ENCODE data around the gene A4GALT. TPM values are rescaled to one million over a fixed set of nuclear protein-coding genes. Genes with fewer than 3 reads are reported as not detected.
"Not testable (repeated sequence)": the region's sequence is repeated elsewhere in the genome, so short reads cannot be mapped to it uniquely, and the experiment has no call there.

Gene A4GALT
- total RNA-seq, 2 experiments from 2014 or later = 56.0 to 61.5 TPM

- CTCF ChIA-PET (ENCODE audit: unreplicated experiment) = no interaction called here
- H3K79me2 ChIP-seq (ENCODE audit: insufficient read depth, low read depth, low read length) = no peaks in the 10 kb centered on the region
- H3K4me1 ChIP-seq (ENCODE audit: insufficient read depth, low read length, poor library complexity, severe bottlenecking) = peaks cover 61% of the 10 kb centered on the region
- H3K9me3 ChIP-seq (ENCODE audit: low read length) = no peaks in the 10 kb centered on the region
- DNase-seq (ENCODE audit: low spot score) = no peak
- POLR2A ChIA-PET = no interaction called here
- H4K20me1 ChIP-seq (ENCODE audit: insufficient read depth, low read length) = no peaks in the 10 kb centered on the region
- no peak overlapping the region for H3K4me3 ChIP-seq (ENCODE audit: low read depth, low read length, poor library complexity, severe bottlenecking)
- peak overlapping the region; percentile 46 for H3K27ac ChIP-seq (ENCODE audit: low read depth, low read length, poor library complexity, severe bottlenecking)
- no peaks in the 10 kb centered on the region for H3K9me2 ChIP-seq (ENCODE audit: insufficient read depth, low read length)
- no peaks in the 10 kb centered on the region for H3K36me3 ChIP-seq (ENCODE audit: insufficient read depth, low read length)
- TF ChIP-seq EZH2phosphoT487 (IDR thresholded peaks at IDR 0.05; ENCODE audit: borderline replicate concordance, low read depth, low read length) (no peak), CTCF (conservative IDR thresholded peaks at IDR 0.05; ENCODE audit: low read length) (no peak)
- intact Hi-C loops (cut with micrococcal nuclease; ENCODE audit: unreplicated experiment) = no loop called here
- no peak overlapping the region for H2AFZ ChIP-seq (ENCODE audit: low read length)
- no peak overlapping the region for H3K4me2 ChIP-seq (ENCODE audit: low read length)
- BruUV-seq (replicated peaks) = no TSS peak
These were observed 22.3 kb upstream of the A4GALT start for GRCh38 chr22:42742940-42743339.

GRCh38 chr22:42740320-42740719 lies 19.6 kb upstream of the A4GALT start:
- H3K4me1 ChIP-seq (ENCODE audit: insufficient read depth, low read length, poor library complexity, severe bottlenecking) = peaks cover 44% of the 10 kb centered on the region
- DNase-seq (ENCODE audit: low spot score) = peak; percentile 39
- H3K79me2 ChIP-seq (ENCODE audit: insufficient read depth, low read depth, low read length); H3K9me3 ChIP-seq (ENCODE audit: low read length); CTCF ChIA-PET (ENCODE audit: unreplicated experiment); H3K36me3 ChIP-seq (ENCODE audit: insufficient read depth, low read length); intact Hi-C loops (cut with micrococcal nuclease; ENCODE audit: unreplicated experiment); BruUV-seq (replicated peaks); H3K4me3 ChIP-seq (ENCODE audit: low read depth, low read length, poor library complexity, severe bottlenecking); H3K9me2 ChIP-seq (ENCODE audit: insufficient read depth, low read length); POLR2A ChIA-PET; H4K20me1 ChIP-seq (ENCODE audit: insufficient read depth, low read length): not testable (repeated sequence)
- H2AFZ ChIP-seq (ENCODE audit: low read length) = peak overlapping the region; percentile 73
- H3K27ac ChIP-seq (ENCODE audit: low read depth, low read length, poor library complexity, severe bottlenecking) = peak overlapping the region; percentile 41
- H3K4me2 ChIP-seq (ENCODE audit: low read length) = 0 out of 2 replicates have a peak overlapping the region, but pooled peaks have one; percentile 7

GRCh38 chr22:42734406-42734805 lies 13.7 kb upstream of the A4GALT start:
- BruUV-seq (replicated peaks) = no TSS peak
- H3K9me3 ChIP-seq (ENCODE audit: low read length) = no peaks in the 10 kb centered on the region
- intact Hi-C loops (cut with micrococcal nuclease; ENCODE audit: unreplicated experiment) = no loop called here
- no peaks in the 10 kb centered on the region for H3K9me2 ChIP-seq (ENCODE audit: insufficient read depth, low read length)
- H3K4me2 ChIP-seq (ENCODE audit: low read length) = no peak overlapping the region
- H3K4me3 ChIP-seq (ENCODE audit: low read depth, low read length, poor library complexity, severe bottlenecking) = no peak overlapping the region
- H2AFZ ChIP-seq (ENCODE audit: low read length) = no peak overlapping the region
- no peak overlapping the region for H3K27ac ChIP-seq (ENCODE audit: low read depth, low read length, poor library complexity, severe bottlenecking)
- H3K36me3 ChIP-seq (ENCODE audit: insufficient read depth, low read length) = no peaks in the 10 kb centered on the region
- DNase-seq (ENCODE audit: low spot score) = no peak
- CTCF ChIA-PET (ENCODE audit: unreplicated experiment) = no interaction called here
- H4K20me1 ChIP-seq (ENCODE audit: insufficient read depth, low read length) = no peaks in the 10 kb centered on the region
- peaks cover 6% of the 10 kb centered on the region for H3K4me1 ChIP-seq (ENCODE audit: insufficient read depth, low read length, poor library complexity, severe bottlenecking)
- TF ChIP-seq CTCF (conservative IDR thresholded peaks at IDR 0.05; ENCODE audit: low read length) (no peak), EZH2phosphoT487 (IDR thresholded peaks at IDR 0.05; ENCODE audit: borderline replicate concordance, low read depth, low read length) (no peak)
- POLR2A ChIA-PET = no interaction called here
- no peaks in the 10 kb centered on the region for H3K79me2 ChIP-seq (ENCODE audit: insufficient read depth, low read depth, low read length)

- H3K4me2 ChIP-seq (ENCODE audit: low read length); BruUV-seq (replicated peaks); H3K4me3 ChIP-seq (ENCODE audit: low read depth, low read length, poor library complexity, severe bottlenecking); POLR2A ChIA-PET; H3K4me1 ChIP-seq (ENCODE audit: insufficient read depth, low read length, poor library complexity, severe bottlenecking); DNase-seq (ENCODE audit: low spot score); H3K79me2 ChIP-seq (ENCODE audit: insufficient read depth, low read depth, low read length); H4K20me1 ChIP-seq (ENCODE audit: insufficient read depth, low read length); H3K27ac ChIP-seq (ENCODE audit: low read depth, low read length, poor library complexity, severe bottlenecking); H3K9me3 ChIP-seq (ENCODE audit: low read length); H2AFZ ChIP-seq (ENCODE audit: low read length); intact Hi-C loops (cut with micrococcal nuclease; ENCODE audit: unreplicated experiment); H3K36me3 ChIP-seq (ENCODE audit: insufficient read depth, low read length); CTCF ChIA-PET (ENCODE audit: unreplicated experiment); H3K9me2 ChIP-seq (ENCODE audit: insufficient read depth, low read length): not testable (repeated sequence)
These were observed 12.7 kb upstream of the A4GALT start for GRCh38 chr22:42733394-42733793.

Measured in OCI-LY7 (cell line).